AG04450 (cell line): ENCODE data around the gene AP3S1. TPM values are rescaled to one million over a fixed set of nuclear protein-coding genes. Genes with fewer than 3 reads are reported as not detected.

Experiments
- CTCF ChIA-PET: fragments of 300-600, 350-600 bp; formaldehyde crosslinking; extraction: SDS; loops from one replicate; lab custom pipeline; 2022; ENCODE audit warnings: antibody characterized with exemption, inconsistent platforms; lab: Charles Lee
- POLR2A ChIA-PET: fragments of 350-600 bp; formaldehyde crosslinking; extraction: SDS; loops from one replicate; lab custom pipeline; 2021; ENCODE audit warnings: antibody characterized with exemption, inconsistent platforms; lab: Yijun Ruan, JAX
- DNase-seq: peaks from one replicate; pipeline ENCODE4 v3.0.0-alpha.2; 2011; ENCODE audit warnings: low read depth, low spot score
- H3K27ac ChIP-seq: one replicate; pipeline ENCODE4 v1.5.1; 2012; ENCODE audit warnings: low read depth, low read length, control low read depth
- H3K27me3 ChIP-seq: one replicate; pipeline ENCODE4 v1.6.0; 2012; ENCODE audit warnings: low read length; ENCODE audit not compliant: control insufficient read depth, insufficient read depth
- H3K4me3 ChIP-seq: 2 replicates; pipeline ENCODE4 v1.5.1; 2011; ENCODE audit warnings: mild to moderate bottlenecking, low read depth, low read length, control low read depth
- H3K9me3 ChIP-seq: 2 replicates; pipeline ENCODE4 v1.5.1; 2012; ENCODE audit warnings: low read length; ENCODE audit not compliant: control insufficient read depth, insufficient read depth
- polyA minus RNA-seq: library from RNA; depleted of rRNA, polyadenylated mRNA; stranded (reverse); fragments of >200 nt; gene quantifications from 2 replicates; pipeline ENCODE4 v1.2.3, GENCODE V29; 2011; rRNA and poly(A)+ RNA removed
- polyA plus RNA-seq: library from polyadenylated mRNA; depleted of rRNA; stranded (reverse); fragments of >200 nt; gene quantifications from 2 replicates; pipeline ENCODE4 v1.2.3, GENCODE V29; 2011; rRNA removed
- TF ChIP-seq, protein P1 (sequence below): IDR thresholded peaks from 2 replicates; pipeline ENCODE4 v1.5.1; 2011; ENCODE audit warnings: low read depth, low read length, control low read depth, inconsistent platforms

Gene AP3S1
- polyA plus RNA-seq (109 and 171 TPM in 2 replicates), polyA minus RNA-seq (13.6 and 33.1 TPM in 2 replicates)

DNA sequence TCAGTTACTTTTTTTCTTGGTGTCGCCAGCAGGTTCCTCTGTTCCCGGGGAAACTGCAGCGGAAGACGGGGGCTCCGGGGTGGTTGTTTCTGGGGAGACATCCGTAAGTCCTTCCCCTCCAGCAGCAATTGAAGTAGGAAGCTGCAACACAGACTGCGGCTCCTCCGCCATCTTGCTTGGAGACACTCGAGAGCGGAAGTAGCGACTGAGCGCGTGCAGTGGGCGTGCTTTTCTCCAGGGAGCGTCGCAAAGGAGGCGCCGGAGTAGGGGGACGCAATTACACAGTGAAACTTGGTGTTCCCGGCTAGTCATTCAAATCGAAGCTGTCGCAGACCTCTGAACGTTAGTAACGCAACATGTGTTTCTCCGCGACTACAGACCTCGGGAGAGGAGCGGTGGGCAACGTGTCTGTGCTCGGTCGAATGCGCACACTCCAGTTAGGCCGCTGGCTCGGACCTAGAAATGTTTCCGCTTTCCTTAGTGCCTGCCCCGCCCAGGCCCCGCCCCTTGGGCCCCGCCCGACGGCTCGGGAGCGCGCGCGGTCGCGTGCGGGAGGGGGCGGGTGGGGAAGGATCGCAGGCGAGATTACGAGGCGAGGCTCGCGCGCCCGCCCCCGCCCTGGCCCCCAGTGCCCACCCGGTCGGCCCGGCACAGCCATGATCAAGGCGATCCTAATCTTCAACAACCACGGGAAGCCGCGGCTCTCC, at the start of gene AP3S1, which contains the start of gene ATG12:
Gene AP3S1 (plus strand): TSS at position 554 of the 707 bp plus-strand sequence. CDS start 103 bp downstream, at position 657.
Gene ATG12 (minus strand): TSS at position 184 of the 707 bp plus-strand sequence. CDS start 13 bp downstream, at position 171.
- ChIA-PET CTCF (interaction anchor here (0.8 to 2.0 kb wide), 4 partner anchors 10 to 227 kb away, joined by 4 to 12 read pairs (median 7); no protein-coding TSS in a partner anchor), POLR2A (no interaction called here)
- Histone ChIP-seq H3K4me3 (peak within 1 kb of the TSS; percentile 91), H3K27ac (peak within 1 kb of the TSS; percentile 89), H3K9me3 (no peaks in the 10 kb centered on the region), H3K27me3 (no peaks in the 10 kb centered on the region)
- TF ChIP-seq, protein P1, sequence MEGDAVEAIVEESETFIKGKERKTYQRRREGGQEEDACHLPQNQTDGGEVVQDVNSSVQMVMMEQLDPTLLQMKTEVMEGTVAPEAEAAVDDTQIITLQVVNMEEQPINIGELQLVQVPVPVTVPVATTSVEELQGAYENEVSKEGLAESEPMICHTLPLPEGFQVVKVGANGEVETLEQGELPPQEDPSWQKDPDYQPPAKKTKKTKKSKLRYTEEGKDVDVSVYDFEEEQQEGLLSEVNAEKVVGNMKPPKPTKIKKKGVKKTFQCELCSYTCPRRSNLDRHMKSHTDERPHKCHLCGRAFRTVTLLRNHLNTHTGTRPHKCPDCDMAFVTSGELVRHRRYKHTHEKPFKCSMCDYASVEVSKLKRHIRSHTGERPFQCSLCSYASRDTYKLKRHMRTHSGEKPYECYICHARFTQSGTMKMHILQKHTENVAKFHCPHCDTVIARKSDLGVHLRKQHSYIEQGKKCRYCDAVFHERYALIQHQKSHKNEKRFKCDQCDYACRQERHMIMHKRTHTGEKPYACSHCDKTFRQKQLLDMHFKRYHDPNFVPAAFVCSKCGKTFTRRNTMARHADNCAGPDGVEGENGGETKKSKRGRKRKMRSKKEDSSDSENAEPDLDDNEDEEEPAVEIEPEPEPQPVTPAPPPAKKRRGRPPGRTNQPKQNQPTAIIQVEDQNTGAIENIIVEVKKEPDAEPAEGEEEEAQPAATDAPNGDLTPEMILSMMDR: no peak
- DNase-seq: peak; percentile 66

GRCh38 chr5:115795700-115796099, 46.0 kb upstream of the AP3S1 start:
- Histone ChIP-seq H3K4me3 (no peak overlapping the region), H3K27ac (no peak overlapping the region), H3K27me3 (peaks cover 3% of the 10 kb centered on the region), H3K9me3 (no peaks in the 10 kb centered on the region)
- POLR2A ChIA-PET: no interaction called here
- no peak for DNase-seq
- TF ChIP-seq, protein P1: no peak
- CTCF ChIA-PET: no interaction called here

GRCh38 chr5:115796656-115797055, 45.1 kb upstream of the AP3S1 start:
- no peak for DNase-seq
- ChIA-PET POLR2A (no interaction called here), CTCF (no interaction called here)
- no peaks in the 10 kb centered on the region for H3K9me3 ChIP-seq
- peaks cover 1% of the 10 kb centered on the region for H3K27me3 ChIP-seq
- no peak overlapping the region for H3K4me3 ChIP-seq
- TF ChIP-seq, protein P1: no peak
- H3K27ac ChIP-seq: no peak overlapping the region

DNA sequence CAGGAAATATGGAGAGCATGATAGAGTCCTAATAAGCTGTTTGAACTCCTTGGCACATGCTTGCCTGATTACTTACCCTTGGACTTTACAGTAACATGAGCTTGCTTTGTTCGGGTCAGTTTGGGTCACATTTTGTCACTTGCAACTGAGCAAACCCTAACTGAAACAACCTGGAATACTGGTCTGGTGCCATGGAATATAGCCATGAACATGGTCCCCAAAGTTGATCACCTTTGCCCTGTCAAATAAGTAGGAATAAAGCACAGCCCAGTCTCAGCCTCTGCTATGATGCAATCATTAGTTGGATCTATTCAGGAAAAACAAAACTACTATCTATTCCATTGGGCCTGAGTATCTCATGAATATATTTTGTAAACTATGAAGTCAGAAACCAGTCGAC, 43.5 kb upstream of the AP3S1 start:
- no peaks in the 10 kb centered on the region for H3K27me3 ChIP-seq
- H3K27ac ChIP-seq: no peak overlapping the region
- CTCF ChIA-PET: no interaction called here
- TF ChIP-seq, protein P1: no peak
- DNase-seq: no peak
- no peak overlapping the region for H3K4me3 ChIP-seq
- no peaks in the 10 kb centered on the region for H3K9me3 ChIP-seq
- POLR2A ChIA-PET: no interaction called here

DNA sequence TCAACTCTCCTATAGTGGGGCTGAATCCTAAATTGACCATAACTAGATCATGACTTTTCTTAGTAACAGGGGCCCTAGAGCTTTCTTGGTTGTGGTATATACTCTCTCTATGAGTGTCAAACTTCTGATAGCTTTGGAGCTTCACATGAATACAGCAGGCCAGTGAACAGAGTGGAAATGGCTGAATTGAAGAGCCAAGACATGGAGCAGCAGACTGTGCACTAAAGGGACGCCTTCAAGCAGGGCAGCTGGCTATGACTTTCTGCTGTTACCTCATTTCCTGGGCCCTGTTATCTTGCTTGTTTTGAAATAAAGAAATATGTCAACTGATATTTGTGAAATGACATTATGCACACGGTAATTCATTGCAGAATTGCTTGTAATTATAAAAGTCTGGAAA, 41.6 kb upstream of the AP3S1 start:
- H3K27me3 ChIP-seq: no peaks in the 10 kb centered on the region
- H3K27ac ChIP-seq: no peak overlapping the region
- no peak for DNase-seq
- POLR2A ChIA-PET: no interaction called here
- TF ChIP-seq, protein P1: no peak
- CTCF ChIA-PET: no interaction called here
- no peak overlapping the region for H3K4me3 ChIP-seq
- H3K9me3 ChIP-seq: no peaks in the 10 kb centered on the region
